ENCODE results near the gene LMNA.
A peak's percentile ranks its signal among the peaks of the same experiment; 100 is the strongest.

The LMNA gene

GRCh38 chr1:156082309-156083091, 32.0 kb upstream of the LMNA start, which contains the start of gene MEX3A:
Gene MEX3A (minus strand): TSS chr1:156082465. CDS start chr1:156081998, 467 bp downstream.
- DNase-seq (ENCODE audit: low spot score) = no peak

GRCh38 chr1:156083800-156084790, 30.4 kb upstream of the LMNA start:
- no peak for DNase-seq (ENCODE audit: low spot score)

- DNase-seq (ENCODE audit: low spot score) = no peak
Observed at GRCh38 chr1:156086256-156086662, 28.3 kb upstream of the LMNA start.

GRCh38 chr1:156089704-156090103, 24.8 kb upstream of the LMNA start:
- no peak for DNase-seq (ENCODE audit: low spot score)

GRCh38 chr1:156090138-156090839, 24.2 kb upstream of the LMNA start:
- no peak for DNase-seq (ENCODE audit: low spot score)

GRCh38 chr1:156090840-156091188, 23.7 kb upstream of the LMNA start:
- DNase-seq (ENCODE audit: low spot score) = peak; percentile 91

- no peak for DNase-seq (ENCODE audit: low spot score)
Observed at GRCh38 chr1:156091610-156092009, 22.9 kb upstream of the LMNA start.

- no peak for DNase-seq (ENCODE audit: low spot score)
Observed at GRCh38 chr1:156095906-156096508, 18.5 kb upstream of the LMNA start.

- DNase-seq (ENCODE audit: low spot score) = peak; percentile 87
Observed at GRCh38 chr1:156096640-156097391, 17.7 kb upstream of the LMNA start.

GRCh38 chr1:156097499-156098178, 16.9 kb upstream of the LMNA start:
- no peak for DNase-seq (ENCODE audit: low spot score)

- DNase-seq (ENCODE audit: low spot score) = no peak
Observed at GRCh38 chr1:156098784-156099183, 15.7 kb upstream of the LMNA start.

- no peak for DNase-seq (ENCODE audit: low spot score)
Observed at GRCh38 chr1:156099282-156099681, 15.2 kb upstream of the LMNA start.

- peak; percentile 60 for DNase-seq (ENCODE audit: low spot score)
Observed at GRCh38 chr1:156100205-156100995, 14.1 kb upstream of the LMNA start.

GRCh38 chr1:156101880-156102279, 12.6 kb upstream of the LMNA start:
- DNase-seq (ENCODE audit: low spot score) = no peak

GRCh38 chr1:156102633-156103511, 11.6 kb upstream of the LMNA start:
- DNase-seq (ENCODE audit: low spot score) = no peak

- peak; percentile 75 for DNase-seq (ENCODE audit: low spot score)
Observed at GRCh38 chr1:156103521-156103947, 11.0 kb upstream of the LMNA start.

GRCh38 chr1:156104065-156104810, 10.3 kb upstream of the LMNA start:
- peak; percentile 62 for DNase-seq (ENCODE audit: low spot score)

All from hematopoietic multipotent progenitor cell treated with erythropoietin and hydrocortisone succinate and interleukin-3 and kit ligand, for 15 days (in vitro differentiated cells).